NT2/D1 (cell line): ENCODE measurements around the gene OPCML.

Experiments
- DNase-seq: peaks from one replicate; pipeline ENCODE4 v3.0.0-alpha.2; 2011; ENCODE audit warnings: low read depth, low spot score
- H3K27me3 ChIP-seq: 2 replicates; pipeline ENCODE4 v1.6.0; 2011; ENCODE audit warnings: mild to moderate bottlenecking; ENCODE audit not compliant: insufficient read length, insufficient read depth
- H3K36me3 ChIP-seq: 2 replicates; pipeline ENCODE4 v1.6.1; 2011; ENCODE audit warnings: mild to moderate bottlenecking, low read length, mixed read lengths; ENCODE audit not compliant: insufficient read depth, insufficient read length
- H3K4me1 ChIP-seq: 2 replicates; pipeline ENCODE4 v1.5.1; 2011; ENCODE audit not compliant: insufficient read depth, insufficient read length
- H3K4me3 ChIP-seq: 2 replicates; pipeline ENCODE4 v1.5.1; 2011; ENCODE audit warnings: low read depth; ENCODE audit not compliant: insufficient read length
- H3K9ac ChIP-seq: 2 replicates; pipeline ENCODE4 v1.6.0; 2011; ENCODE audit warnings: low read depth; ENCODE audit not compliant: insufficient read length
- H3K9me3 ChIP-seq: 2 replicates; pipeline ENCODE4 v1.5.1; 2011; ENCODE audit warnings: mild to moderate bottlenecking, low read length; ENCODE audit not compliant: insufficient read depth
- SUZ12 ChIP-seq: IDR thresholded peaks from 2 replicates; pipeline ENCODE4 v1.6.1; 2011; ENCODE audit not compliant: insufficient read length, insufficient read depth; ENCODE audit errors: extremely low read depth
- YY1 ChIP-seq: IDR thresholded peaks from 2 replicates; pipeline ENCODE4 v1.6.1; 2011; ENCODE audit not compliant: insufficient read length, insufficient read depth
- ZNF274 ChIP-seq: IDR thresholded peaks from 2 replicates; pipeline ENCODE4 v1.6.1; 2011; ENCODE audit warnings: mild to moderate bottlenecking, low read depth, low read length

OPCML gene

DNA sequence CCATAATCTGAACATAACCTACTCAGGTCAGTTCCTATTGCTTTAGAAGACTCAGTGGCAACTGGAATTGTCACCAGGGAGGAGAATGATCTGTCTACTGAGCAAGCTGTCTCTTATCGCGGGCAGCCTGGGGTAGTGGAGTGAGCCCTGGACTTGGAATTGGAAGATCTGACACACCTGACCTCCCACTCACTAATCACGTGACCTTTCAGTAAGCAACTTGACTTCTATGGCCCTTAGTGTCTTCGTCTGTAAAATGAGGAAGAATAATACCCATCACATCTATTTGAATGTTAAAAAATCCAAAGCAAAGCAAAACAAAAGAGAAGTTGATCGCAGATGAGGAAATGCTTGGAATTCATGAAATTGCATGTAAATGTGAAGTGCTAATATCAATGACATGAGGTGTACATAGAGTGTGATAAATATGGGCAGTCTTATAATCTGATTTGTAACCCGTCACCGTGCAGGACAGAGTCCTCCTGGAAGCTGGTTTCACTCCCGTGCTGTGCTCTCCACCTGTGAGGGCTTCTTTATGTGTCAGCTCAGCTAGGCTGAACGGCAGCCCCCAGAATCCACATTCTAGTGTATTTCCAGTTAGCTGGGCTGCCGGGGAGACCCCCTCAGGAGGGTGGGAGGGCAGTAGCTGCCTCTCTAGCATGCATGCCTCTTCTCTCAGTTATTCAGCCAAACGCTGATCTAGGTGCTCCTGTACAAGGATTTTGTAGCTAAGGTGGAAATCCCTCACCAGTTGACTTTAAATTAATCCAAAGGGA lies 482.9 kb downstream of the OPCML start:
- no peak for TF ChIP-seq ZNF274
- no peak for TF ChIP-seq YY1
- TF ChIP-seq SUZ12: no peak
- H3K4me1 ChIP-seq: no peaks in the 10 kb centered on the region
- no peak overlapping the region for H3K4me3 ChIP-seq
- no peak overlapping the region for H3K9ac ChIP-seq
- no peaks in the 10 kb centered on the region for H3K36me3 ChIP-seq
- no peaks in the 10 kb centered on the region for H3K27me3 ChIP-seq
- H3K9me3 ChIP-seq: no peaks in the 10 kb centered on the region; the same call in 1 of the 2 replicates
- DNase-seq: no peak

DNA sequence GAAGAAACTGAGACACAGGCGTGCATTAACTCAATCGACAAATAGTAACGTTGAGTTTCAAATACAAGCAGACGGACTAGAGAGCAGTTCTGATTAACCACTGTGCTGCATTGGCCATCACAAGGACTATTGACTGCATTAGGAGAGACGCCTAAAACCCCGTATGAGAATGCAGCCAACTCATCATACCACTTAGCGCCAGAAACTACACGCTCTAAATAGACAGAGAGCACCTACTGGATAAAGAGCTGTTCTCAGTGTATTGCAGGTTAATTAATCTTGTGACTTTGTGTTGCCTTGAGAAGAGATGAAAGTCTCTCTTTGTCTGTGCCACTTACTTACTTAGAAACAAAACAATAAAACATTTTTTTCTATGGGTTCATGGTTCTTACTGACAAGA lies 484.0 kb downstream of the OPCML start:
- no peak for TF ChIP-seq SUZ12
- no peak for DNase-seq
- no peaks in the 10 kb centered on the region for H3K27me3 ChIP-seq
- H3K4me1 ChIP-seq: no peaks in the 10 kb centered on the region
- no peaks in the 10 kb centered on the region for H3K36me3 ChIP-seq
- H3K9ac ChIP-seq: no peak overlapping the region
- H3K4me3 ChIP-seq: no peak overlapping the region
- no peaks in the 10 kb centered on the region; the same call in 1 of the 2 replicates for H3K9me3 ChIP-seq

DNA sequence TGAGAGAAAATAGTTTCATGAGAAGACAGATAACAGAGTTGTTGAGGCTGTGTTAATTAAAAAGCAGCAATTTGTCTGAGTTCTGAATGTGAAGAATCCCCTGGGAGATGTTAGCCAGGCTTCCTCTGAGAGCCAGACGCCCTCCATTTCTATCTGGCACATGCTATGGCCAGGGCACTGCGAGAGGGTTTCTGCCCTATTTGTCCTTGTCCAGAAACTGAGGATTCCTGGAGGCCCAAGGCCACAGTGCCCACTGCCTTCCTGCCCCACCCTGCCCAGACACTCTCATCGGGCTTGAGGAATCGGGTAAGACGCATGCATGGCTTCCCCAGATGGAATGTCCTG lies 484.6 kb downstream of the OPCML start:
- no peaks in the 10 kb centered on the region for H3K4me1 ChIP-seq
- TF ChIP-seq YY1: no peak
- TF ChIP-seq ZNF274: no peak
- TF ChIP-seq SUZ12: no peak
- H3K9me3 ChIP-seq: no peaks in the 10 kb centered on the region; the same call in 1 of the 2 replicates
- H3K4me3 ChIP-seq: no peak overlapping the region
- no peak for DNase-seq
- H3K27me3 ChIP-seq: no peaks in the 10 kb centered on the region
- no peaks in the 10 kb centered on the region for H3K36me3 ChIP-seq
- no peak overlapping the region for H3K9ac ChIP-seq

DNA sequence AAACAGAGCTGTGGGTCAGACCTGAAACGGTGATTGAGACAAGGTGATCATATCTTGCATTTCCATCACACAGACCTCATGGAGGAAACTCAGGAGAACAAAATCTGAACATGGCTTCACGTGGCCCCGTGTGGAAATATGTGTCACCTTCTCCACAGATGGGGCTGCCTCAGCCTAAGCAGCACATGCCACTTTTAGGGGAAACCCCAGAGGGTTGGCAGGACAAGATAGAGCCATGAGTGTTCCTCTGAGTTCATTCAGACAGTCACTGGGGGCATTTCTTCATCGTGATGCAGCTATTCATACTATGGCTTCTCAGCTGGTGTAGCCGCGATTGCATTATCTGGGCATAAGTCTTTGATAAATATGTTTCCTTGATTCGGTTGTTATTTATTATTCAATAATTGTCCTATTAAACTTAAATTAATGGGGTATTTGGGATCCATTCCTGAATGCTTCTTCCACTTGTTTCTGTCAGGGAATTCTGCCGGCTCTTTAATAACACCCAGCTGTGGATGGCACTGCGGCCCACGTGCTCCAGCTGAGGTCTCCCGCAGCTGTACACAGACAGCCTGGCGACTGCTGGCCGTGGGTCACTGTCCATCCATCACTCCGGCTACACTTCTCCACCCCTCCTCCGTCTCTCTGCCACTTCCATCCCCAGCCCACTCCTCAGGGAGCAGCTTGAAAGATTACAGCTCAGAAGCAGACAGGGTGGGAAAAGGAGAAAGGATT lies 485.1 kb downstream of the OPCML start:
- Histone ChIP-seq H3K4me3 (no peak overlapping the region), H3K9me3 (no peaks in the 10 kb centered on the region), H3K9ac (no peak overlapping the region), H3K36me3 (no peaks in the 10 kb centered on the region), H3K27me3 (no peaks in the 10 kb centered on the region), H3K4me1 (no peaks in the 10 kb centered on the region)
- DNase-seq: no peak
- TF ChIP-seq ZNF274: no peak
- TF ChIP-seq YY1: no peak
- no peak for TF ChIP-seq SUZ12

DNA sequence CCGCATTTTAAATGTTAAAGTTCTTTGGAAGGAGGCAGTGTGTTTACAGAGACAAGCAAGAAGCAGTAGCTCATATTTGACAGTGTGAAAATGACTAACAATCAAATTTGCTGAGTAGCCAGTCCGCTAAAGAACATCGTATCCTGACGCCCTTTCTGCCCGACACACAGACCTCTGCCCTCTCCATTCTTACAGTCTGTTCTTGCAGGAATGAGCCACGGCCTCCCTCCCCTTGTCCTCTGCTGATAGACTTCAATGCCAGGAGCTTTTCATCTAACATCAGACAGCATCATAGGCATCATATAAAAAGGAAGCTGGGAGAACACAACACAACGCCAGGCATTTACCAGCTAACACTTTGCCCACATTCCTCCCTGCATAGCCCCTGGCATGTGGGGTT lies 486.0 kb downstream of the OPCML start:
- Histone ChIP-seq H3K27me3 (no peaks in the 10 kb centered on the region), H3K9ac (no peak overlapping the region), H3K36me3 (no peaks in the 10 kb centered on the region), H3K4me1 (no peaks in the 10 kb centered on the region), H3K9me3 (no peaks in the 10 kb centered on the region), H3K4me3 (no peak overlapping the region)
- DNase-seq: no peak
- no peak for TF ChIP-seq SUZ12
- no peak for TF ChIP-seq ZNF274
- no peak for TF ChIP-seq YY1

DNA sequence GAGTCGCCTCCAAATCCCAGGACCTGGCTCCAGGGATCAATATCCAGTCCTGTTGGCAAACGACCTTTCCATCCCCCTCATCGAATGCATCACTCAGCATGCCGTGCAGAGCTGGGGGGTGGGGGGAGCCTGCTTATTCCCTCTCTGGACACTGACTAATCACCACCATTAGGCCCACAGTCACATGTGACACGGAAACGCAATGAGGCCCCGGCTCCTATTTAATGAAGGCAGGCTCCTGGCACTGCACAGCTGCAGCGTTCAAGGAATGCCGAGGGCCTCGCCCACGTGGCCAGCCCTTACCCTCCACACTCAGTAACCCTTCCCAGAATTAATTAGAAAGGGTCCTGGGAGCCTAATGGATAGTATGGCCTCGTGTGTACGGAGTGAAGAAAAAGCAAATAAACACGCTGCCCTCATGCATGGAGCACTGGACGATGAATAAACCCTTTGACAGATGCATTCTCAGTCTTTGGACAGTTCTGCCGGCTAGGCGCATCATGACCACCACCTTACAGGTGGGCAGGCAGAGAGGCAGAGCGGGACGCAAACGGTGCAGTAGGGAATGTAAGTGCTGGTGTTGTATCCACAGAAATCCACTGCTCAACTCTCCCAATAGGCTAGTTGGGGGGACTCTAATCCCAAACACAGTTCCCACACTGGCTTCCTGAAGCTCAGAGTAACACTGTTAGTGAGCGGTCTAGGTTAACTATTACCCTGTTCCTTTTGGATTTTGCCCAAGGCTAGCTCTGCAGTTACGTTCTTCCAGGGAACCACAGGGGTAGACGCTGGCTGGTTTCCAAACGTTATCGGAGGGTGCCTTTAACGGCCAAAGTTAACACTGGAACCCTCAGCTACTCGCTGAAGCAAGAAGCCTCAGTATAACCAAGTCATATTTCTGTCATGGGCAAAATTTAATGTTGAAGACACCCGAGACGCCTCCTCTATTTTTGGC lies 490.1 kb downstream of the OPCML start:
- DNase-seq: no peak
- Histone ChIP-seq H3K36me3 (no peaks in the 10 kb centered on the region), H3K9ac (no peak overlapping the region), H3K4me3 (no peak overlapping the region), H3K27me3 (no peaks in the 10 kb centered on the region), H3K9me3 (no peaks in the 10 kb centered on the region), H3K4me1 (no peaks in the 10 kb centered on the region)
- TF ChIP-seq ZNF274 (no peak), YY1 (no peak), SUZ12 (no peak)
